GM10266 (cell line): Measurements from ENCODE around the gene DUOX1.

Source experiments
- DNase-seq: peaks from one replicate; pipeline ENCODE4 v3.0.0; 2012; ENCODE audit errors: extremely low spot score
- TF ChIP-seq, protein P1 (sequence below): IDR thresholded peaks from 2 replicates; pipeline ENCODE4 v1.5.1; 2012; ENCODE audit warnings: mild to moderate bottlenecking, low read depth; ENCODE audit not compliant: control insufficient read depth, insufficient read depth; ENCODE audit errors: missing control alignments

Gene DUOX1

DNA sequence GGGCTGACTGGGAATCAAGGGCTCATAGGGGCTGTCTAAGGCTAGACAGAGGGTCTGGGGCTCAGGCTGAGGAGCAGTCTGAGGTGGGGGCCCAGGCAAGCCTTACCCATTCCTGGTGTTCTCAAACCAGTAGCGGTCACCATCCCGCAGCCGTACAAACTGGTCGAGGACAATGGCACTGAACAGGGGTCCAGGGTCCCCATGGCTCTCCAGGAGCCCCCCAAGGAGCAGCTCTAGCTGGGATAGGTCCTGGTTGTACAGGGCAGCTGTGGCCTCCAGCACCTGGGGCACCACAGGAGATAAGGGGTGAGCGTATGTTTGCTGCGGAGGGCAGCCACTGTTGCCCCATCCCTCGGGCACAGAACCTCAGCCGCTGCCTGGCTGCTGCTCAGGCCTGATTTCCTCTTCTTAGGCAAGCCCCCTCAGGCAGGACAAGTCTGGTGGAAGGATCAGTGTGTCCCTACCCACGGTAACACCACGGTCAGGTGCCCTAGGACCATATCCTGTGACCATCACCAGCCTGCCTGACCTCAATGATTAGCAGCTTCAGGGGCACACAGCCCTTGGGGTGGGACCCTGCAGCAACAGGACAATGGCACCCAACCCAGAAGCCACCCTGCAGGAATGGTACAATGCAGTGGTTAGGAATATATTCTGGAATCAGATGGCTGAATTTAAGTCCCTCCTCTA is 21.7 kb upstream of the DUOX1 start:
- TF ChIP-seq, protein P1, sequence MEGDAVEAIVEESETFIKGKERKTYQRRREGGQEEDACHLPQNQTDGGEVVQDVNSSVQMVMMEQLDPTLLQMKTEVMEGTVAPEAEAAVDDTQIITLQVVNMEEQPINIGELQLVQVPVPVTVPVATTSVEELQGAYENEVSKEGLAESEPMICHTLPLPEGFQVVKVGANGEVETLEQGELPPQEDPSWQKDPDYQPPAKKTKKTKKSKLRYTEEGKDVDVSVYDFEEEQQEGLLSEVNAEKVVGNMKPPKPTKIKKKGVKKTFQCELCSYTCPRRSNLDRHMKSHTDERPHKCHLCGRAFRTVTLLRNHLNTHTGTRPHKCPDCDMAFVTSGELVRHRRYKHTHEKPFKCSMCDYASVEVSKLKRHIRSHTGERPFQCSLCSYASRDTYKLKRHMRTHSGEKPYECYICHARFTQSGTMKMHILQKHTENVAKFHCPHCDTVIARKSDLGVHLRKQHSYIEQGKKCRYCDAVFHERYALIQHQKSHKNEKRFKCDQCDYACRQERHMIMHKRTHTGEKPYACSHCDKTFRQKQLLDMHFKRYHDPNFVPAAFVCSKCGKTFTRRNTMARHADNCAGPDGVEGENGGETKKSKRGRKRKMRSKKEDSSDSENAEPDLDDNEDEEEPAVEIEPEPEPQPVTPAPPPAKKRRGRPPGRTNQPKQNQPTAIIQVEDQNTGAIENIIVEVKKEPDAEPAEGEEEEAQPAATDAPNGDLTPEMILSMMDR = no peak
- no peak for DNase-seq

DNA sequence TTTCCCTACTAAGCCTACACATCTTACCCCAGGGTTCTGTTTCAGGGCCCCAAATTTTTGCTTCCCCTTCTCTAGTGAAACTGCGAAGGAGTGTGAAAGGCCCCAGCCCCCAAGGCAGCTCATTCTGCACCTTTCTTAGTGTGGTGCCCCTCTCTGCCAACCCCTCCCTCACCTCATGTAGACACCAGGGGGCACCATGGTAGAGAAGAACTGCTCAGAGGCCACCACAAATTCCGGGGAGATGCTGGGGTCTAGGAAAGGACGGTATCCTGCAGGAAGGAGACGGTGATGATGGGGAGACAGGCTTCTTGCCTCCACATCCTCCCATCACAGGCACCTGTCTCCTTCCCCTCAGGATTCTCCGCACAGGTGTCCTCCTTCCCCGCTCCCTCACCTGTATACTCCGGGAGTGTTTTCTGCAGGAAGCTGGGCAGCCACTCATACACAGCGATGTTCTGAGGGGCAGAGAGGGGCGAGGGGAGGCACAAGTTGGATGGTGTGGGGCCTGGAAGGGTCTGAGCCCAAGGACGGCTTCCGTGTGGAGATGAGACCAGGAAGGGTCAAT is 19.5 kb upstream of the DUOX1 start:
- no peak for DNase-seq
- TF ChIP-seq, protein P1 = no peak

DNA sequence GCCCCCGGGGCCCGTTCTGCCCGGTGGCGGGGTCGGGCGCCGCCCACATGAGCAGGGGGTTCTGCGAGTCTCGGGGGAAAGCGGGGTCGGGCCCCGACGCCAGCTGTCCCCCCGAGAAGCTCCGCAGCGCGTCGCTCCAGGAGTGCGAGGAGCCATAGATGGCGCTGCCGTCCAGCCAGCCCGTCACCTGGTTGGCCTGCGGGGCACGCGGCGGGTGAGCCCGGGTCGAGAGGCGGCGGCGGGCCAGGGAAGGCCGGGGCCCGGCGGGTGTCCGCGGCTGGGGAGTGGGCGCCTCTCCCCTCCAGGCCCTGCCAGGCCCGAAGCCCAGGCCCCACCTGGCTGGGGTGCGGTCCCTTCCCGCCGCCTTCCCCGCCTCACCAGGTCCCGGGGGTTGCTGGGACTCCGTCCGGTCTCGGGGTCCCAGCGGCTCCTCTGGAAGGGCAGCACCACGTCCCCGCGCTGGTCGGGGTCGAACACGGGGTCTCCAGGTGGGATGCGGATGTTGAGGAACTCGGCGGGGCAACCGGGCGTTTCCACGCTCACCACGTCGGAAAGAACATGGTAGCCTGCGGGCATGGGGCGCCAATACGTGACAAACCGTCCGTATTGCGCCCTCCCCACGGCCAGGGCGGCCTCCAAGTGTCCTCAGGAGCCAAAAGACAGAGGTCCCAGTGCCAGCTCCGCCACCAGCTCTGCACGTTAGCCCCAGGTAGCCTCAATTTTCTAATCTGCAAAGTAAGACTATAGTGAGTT is 18.2 kb upstream of the DUOX1 start:
- no peak for DNase-seq
- TF ChIP-seq, protein P1 = no peak

DNA sequence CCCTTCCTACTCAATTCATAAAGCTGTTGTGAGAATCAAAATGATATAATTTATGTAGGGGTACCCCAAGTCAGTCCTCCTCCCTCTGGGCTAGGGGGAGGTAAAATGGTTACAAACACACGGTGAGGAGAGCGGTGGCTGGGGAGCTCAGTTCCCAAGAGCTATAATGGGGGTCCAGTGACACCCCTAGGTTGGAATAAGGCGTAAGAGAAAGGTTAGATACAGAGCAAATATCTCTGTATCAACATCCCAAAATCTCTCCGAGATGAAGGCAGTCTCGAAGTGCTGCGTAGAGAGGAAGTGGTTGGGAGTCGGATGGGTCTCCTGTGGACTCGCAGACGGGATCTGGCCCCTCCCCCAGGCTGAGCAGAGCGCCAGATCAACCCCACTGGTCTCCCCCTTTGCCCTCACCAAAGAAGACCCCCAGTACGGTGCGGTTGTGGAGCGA is 17.6 kb upstream of the DUOX1 start:
- TF ChIP-seq, protein P1 = no peak
- peak; percentile 45 for DNase-seq

DNA sequence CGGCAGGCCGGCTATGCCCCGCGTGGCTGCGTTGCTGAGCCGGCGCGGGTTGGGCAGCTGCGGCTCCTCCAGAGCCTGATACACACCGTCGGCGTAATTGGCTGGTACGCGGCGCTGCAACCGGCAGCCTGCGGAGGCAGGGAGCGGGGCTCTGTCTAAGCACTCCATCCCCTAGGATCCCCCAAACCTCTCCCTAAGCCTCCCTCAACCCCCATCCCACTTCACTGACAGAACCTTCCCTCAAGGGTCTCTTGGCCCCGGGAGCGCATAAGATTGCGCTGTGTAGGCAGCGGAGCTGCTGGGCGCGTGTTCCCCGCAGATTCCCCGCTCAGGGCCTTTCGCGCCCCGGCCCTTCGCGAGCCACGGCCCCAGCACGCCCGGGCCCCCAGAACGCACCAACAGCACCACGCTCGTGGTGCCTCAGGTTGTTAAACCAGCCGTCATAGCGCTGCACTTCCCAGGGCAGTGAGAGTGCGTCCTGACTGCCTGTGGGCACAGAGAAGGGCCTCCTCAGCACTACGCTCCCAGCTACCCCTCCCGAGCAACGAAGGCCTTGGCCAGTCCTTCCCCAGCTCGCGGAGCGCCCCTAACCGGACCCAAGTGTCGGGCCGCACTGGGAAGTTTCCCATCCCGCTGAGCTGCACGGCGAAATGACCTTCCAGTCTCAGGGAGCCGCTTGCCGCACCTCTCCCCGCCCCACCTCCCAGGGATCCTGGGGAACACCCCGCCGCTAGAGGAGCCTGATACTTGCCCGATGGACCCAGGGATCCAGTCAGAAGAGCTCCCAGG is 17.0 kb upstream of the DUOX1 start:
- TF ChIP-seq, protein P1 = no peak
- DNase-seq = peak; percentile 30

DNA sequence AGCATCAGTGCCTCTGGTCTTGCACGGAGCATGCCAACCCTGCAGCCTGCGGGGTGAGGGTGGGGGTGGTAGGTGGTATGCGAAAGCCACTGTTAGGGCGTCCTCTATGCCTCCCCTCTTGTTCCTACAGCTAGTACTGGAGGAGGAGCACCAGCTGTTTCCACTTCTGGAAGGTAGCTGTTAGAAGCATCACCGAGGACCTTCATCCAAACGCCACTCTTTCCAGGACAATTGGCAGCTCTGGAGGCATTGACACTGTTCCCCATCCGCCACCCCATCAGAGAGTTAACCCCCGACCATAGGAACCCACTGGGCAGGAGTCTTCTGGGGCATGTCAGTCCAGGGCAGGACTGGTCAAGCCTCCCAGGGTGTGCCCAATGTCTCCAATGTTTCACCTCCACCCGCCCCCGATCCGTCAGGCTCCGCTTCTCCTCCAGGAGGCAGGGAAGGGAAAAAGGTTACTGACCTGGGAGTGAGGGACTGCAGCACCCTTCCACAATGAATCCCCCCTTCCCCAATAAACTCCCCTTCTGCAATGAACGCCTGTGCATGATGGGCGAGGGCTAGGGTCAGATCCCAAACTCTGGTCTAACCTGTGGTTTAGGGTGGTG is 16.3 kb upstream of the DUOX1 start:
- peak; percentile 38 for DNase-seq
- TF ChIP-seq, protein P1 = no peak
